ENCODE data around the gene CTSH. TPM values are rescaled to one million over a fixed set of nuclear protein-coding genes. Genes with fewer than 3 reads are reported as not detected.

The CTSH gene
- total RNA-seq = 38.5 TPM

GRCh38 chr15:78944669-78945407 is at the start of gene CTSH:
Gene CTSH (minus strand): TSS chr15:78945046. CDS start chr15:78944981, 65 bp downstream.
- ATAC-seq (peak; percentile 95), DNase-seq (ENCODE audit: low spot score) (peak; percentile 94)

- DNase-seq (ENCODE audit: low spot score) (no peak), ATAC-seq (peak; percentile 18)
These were observed 49.2 kb upstream of the CTSH start for GRCh38 chr15:78993931-78994530.

GRCh38 chr15:78993257-78993930 is 48.5 kb upstream of the CTSH start:
- DNase-seq (ENCODE audit: low spot score) = no peak
- no peak for ATAC-seq

- DNase-seq (ENCODE audit: low spot score) (no peak), ATAC-seq (peak; percentile 43)
These were observed 47.8 kb upstream of the CTSH start for GRCh38 chr15:78992416-78993256.

- no peak for DNase-seq (ENCODE audit: low spot score)
- ATAC-seq = no peak
These were observed 47.0 kb upstream of the CTSH start for GRCh38 chr15:78991879-78992278.

- no peak for DNase-seq (ENCODE audit: low spot score)
- no peak for ATAC-seq
These were observed 46.6 kb upstream of the CTSH start for GRCh38 chr15:78991476-78991875.

- no peak for ATAC-seq
- DNase-seq (ENCODE audit: low spot score) = no peak
These were observed 45.4 kb upstream of the CTSH start for GRCh38 chr15:78990278-78990677.

GRCh38 chr15:78989701-78990240 is 44.9 kb upstream of the CTSH start:
- no peak for ATAC-seq
- DNase-seq (ENCODE audit: low spot score) = no peak

GRCh38 chr15:78988361-78988911 is 43.6 kb upstream of the CTSH start:
- ATAC-seq (peak; percentile 49), DNase-seq (ENCODE audit: low spot score) (no peak)

- DNase-seq (ENCODE audit: low spot score) = no peak
- ATAC-seq = no peak
These were observed 42.9 kb upstream of the CTSH start for GRCh38 chr15:78987556-78988360.

GRCh38 chr15:78985859-78986475 is 41.1 kb upstream of the CTSH start:
- DNase-seq (ENCODE audit: low spot score) (no peak), ATAC-seq (peak; percentile 73)

GRCh38 chr15:78984041-78984440 is 39.2 kb upstream of the CTSH start:
- DNase-seq (ENCODE audit: low spot score) = no peak
- ATAC-seq = no peak

- DNase-seq (ENCODE audit: low spot score) (no peak), ATAC-seq (no peak)
These were observed 38.5 kb upstream of the CTSH start for GRCh38 chr15:78983146-78983918.

- DNase-seq (ENCODE audit: low spot score) (no peak), ATAC-seq (no peak)
These were observed 37.9 kb upstream of the CTSH start for GRCh38 chr15:78982736-78983135.

GRCh38 chr15:78981532-78982313 is 36.9 kb upstream of the CTSH start:
- ATAC-seq = no peak

GRCh38 chr15:78979456-78980320 is 34.8 kb upstream of the CTSH start:
- peak; percentile 80 for DNase-seq (ENCODE audit: low spot score)

More at GRCh38 chr15:78981532-78982313, 36.9 kb upstream of the CTSH start:
- no peak for DNase-seq (ENCODE audit: low spot score)

More at GRCh38 chr15:78979456-78980320, 34.8 kb upstream of the CTSH start:
- peak; percentile 89 for ATAC-seq
